K562 (cell line): ENCODE results near the gene PLCG2. TPM values are rescaled to one million over a fixed set of nuclear protein-coding genes. Genes with fewer than 3 reads are reported as not detected.
A peak's percentile ranks its signal among the peaks of the same experiment; 100 is the strongest.

Source experiments
- ATAC-seq: fragments of 200-7000 bp; cut with Tn5 transposase; 3 replicates; pipeline ENCODE4 v1.9.1; 2020; ENCODE audit warnings: moderate library complexity
- BruUV-seq: library from RNA; stranded (reverse); fragments of 400-500 nt; replicated peaks from 2 replicates; lab custom pipeline; 2021; lab: Mats Ljungman, UMichigan
- CTCF ChIA-PET: fragments of 300-600 bp; formaldehyde crosslinking; extraction: SDS; loops from one replicate; lab custom pipeline; 2021; ENCODE audit warnings: low intra/inter-chr PET ratio; lab: Yijun Ruan, JAX
- POLR2A ChIA-PET: fragments of 300-600, 350-650 bp; sonication (Branson Sonifier 250); formaldehyde crosslinking; extraction: SDS; loops from one replicate; lab custom pipeline; 2021; ENCODE audit warnings: antibody characterized with exemption, inconsistent platforms; lab: Yijun Ruan, JAX
- DNase-seq, 4 experiments: peaks; one replicate each; pipeline versions ENCODE4 v3.0.0 to v3.0.0-alpha.2; 2011 to 2018; ENCODE audit warnings: low spot score in 3 of 4, mixed read lengths in 3 of 4; ENCODE audit errors: extremely low read depth in 1 of 4
- FAIRE-seq: peaks from 2 replicates; lab custom pipeline; 2011; peaks lifted over from hg19 to GRCh38; lab: Jason Lieb, UNC
- H2AFZ ChIP-seq: 2 replicates; pipeline ENCODE4 v1.6.0; 2011; ENCODE audit warnings: low read depth, low read length, control low read depth, inconsistent platforms
- H3K27ac ChIP-seq: fragments of 200-600 bp; 3 replicates; pipeline ENCODE4 v1.8.0; 2011; ENCODE audit warnings: low read depth, mild to moderate bottlenecking, control low read depth, inconsistent platforms, low read length, moderate library complexity, mixed read lengths; ENCODE audit errors: extremely low read depth
- H3K27me3 ChIP-seq, 2 experiments: fragments of 300-600 bp in 1 of 2; 2 replicates in 1 of 2; 3 replicates in 1 of 2; pipeline versions ENCODE4 v1.6.0 to v1.8.0; 2011; ENCODE audit warnings: inconsistent platforms in 2 of 2, low read length in 2 of 2, mild to moderate bottlenecking in 1 of 2, mixed read lengths in 1 of 2, moderate library complexity in 1 of 2; ENCODE audit not compliant: control insufficient read depth in 2 of 2, insufficient read depth in 2 of 2
- H3K36me3 ChIP-seq: fragments of 300-600 bp; 3 replicates; pipeline ENCODE4 v1.8.0; 2011; ENCODE audit warnings: mild to moderate bottlenecking, low read length, inconsistent platforms; ENCODE audit not compliant: control insufficient read depth, insufficient read depth
- H3K4me1 ChIP-seq, 2 experiments: fragments of 200-600 bp in 1 of 2; replicated peaks in 1 of 2; 2 replicates in 1 of 2; 3 replicates in 1 of 2; pipeline versions ENCODE4 v1.5.1 to v1.8.0; 2011; ENCODE audit warnings: inconsistent platforms in 2 of 2, low read length in 2 of 2, mild to moderate bottlenecking in 1 of 2, mixed read lengths in 1 of 2, moderate library complexity in 1 of 2; ENCODE audit not compliant: control insufficient read depth in 2 of 2, insufficient read depth in 2 of 2
- H3K4me2 ChIP-seq: 2 replicates; pipeline ENCODE4 v1.6.1; 2011; ENCODE audit warnings: low read length, control low read depth, inconsistent platforms, mixed read lengths; ENCODE audit not compliant: insufficient read depth
- H3K4me3 ChIP-seq: fragments of 200-600 bp; sonication (generic), shearing (Covaris generic); 2 replicates; pipeline ENCODE4 v1.5.1; 2016; ENCODE audit warnings: control low read depth, inconsistent platforms
- H3K79me2 ChIP-seq: fragments of 200-600 bp; 3 replicates; pipeline ENCODE4 v1.8.0; 2011; ENCODE audit warnings: low read length, inconsistent platforms; ENCODE audit not compliant: control insufficient read depth, insufficient read depth
- H3K9ac ChIP-seq, 2 experiments: 2 replicates each; pipeline versions ENCODE4 v1.6.0 to v1.6.1; 2011; ENCODE audit warnings: low read depth in 2 of 2, low read length in 2 of 2, control low read depth in 1 of 2, inconsistent platforms in 1 of 2, mild to moderate bottlenecking in 1 of 2, mixed read lengths in 1 of 2; ENCODE audit not compliant: insufficient read depth in 1 of 2
- H3K9me1 ChIP-seq: one replicate; pipeline ENCODE4 v1.6.0; 2011; ENCODE audit warnings: inconsistent platforms, mild to moderate bottlenecking, low read length, moderate library complexity; ENCODE audit not compliant: control insufficient read depth, insufficient read depth
- H3K9me3 ChIP-seq: replicated peaks from 2 replicates; pipeline ENCODE4 v1.5.1; 2011; ENCODE audit warnings: low read depth, low read length, inconsistent platforms; ENCODE audit not compliant: control insufficient read depth, insufficient read depth
- H4K20me1 ChIP-seq: replicated peaks from 2 replicates; pipeline ENCODE4 v1.6.1; 2011; ENCODE audit warnings: low read length, inconsistent platforms, mixed read lengths; ENCODE audit not compliant: control insufficient read depth, insufficient read depth
- CXXC5 ChIP-seq: fragments of 250-450 bp; sonication (Bioruptor Pico); IDR thresholded peaks from 2 replicates; pipeline ENCODE4 v1.8.0; 2022; ENCODE audit warnings: inconsistent platforms, mild to moderate bottlenecking, moderate library complexity
- GABPA ChIP-seq: fragments of 200-800 bp; sonication (Bioruptor generic); conservative IDR thresholded peaks from 2 replicates; pipeline ENCODE4 v1.6.1; 2016; ENCODE audit warnings: low read depth, missing genetic modification characterization, missing compliant biosample characterization
- WGBS: fragments of 100-300 bp; shearing (Covaris generic); methylation state at CpG from one replicate; pipeline ENCODE4 v1.1.6; 2016; ENCODE audit warnings: low coverage, mixed read lengths; ENCODE audit not compliant: insufficient coverage; ENCODE audit errors: missing lambda C conversion rate; 5-methylcytosine and 5-hydroxymethylcytosine counted together
- in situ Hi-C: fragments of 300-500 bp; cut with MboI; formaldehyde crosslinking; loops from 4 replicates; pipeline ENCODE4 v1.15.0; 2018; ENCODE audit warnings: inconsistent platforms, mixed read lengths
- intact Hi-C: fragments of 100-400 bp; cut with micrococcal nuclease; formaldehyde crosslinking; loops from 2 replicates; pipeline ENCODE4 v1.14.2; 2022
- polyA plus RNA-seq, 8 experiments: library from polyadenylated mRNA; depleted of rRNA in 4 of 8; stranded (reverse) in 5 of 8; unstranded in 3 of 8; fragments of >200 nt; fragmentation: Nextera tagmentation in 2 of 8; fragmentation: Illumina TruSeq in 1 of 8; extraction: Ambion mirVana in 2 of 8; extraction: Trizol in 1 of 8; gene quantifications; 2 replicates each; pipeline versions ENCODE4 v1.2.1 to v1.2.3, GENCODE V29; 2011 to 2014; ENCODE audit warnings: inconsistent platforms in 1 of 8, missing spikeins in 1 of 8
- total RNA-seq, 7 experiments: library from RNA; depleted of rRNA in 6 of 7; stranded (reverse); fragments of >200 nt in 6 of 7; fragmentation: Illumina TruSeq in 2 of 7; extraction: Trizol in 2 of 7; gene quantifications; 2 replicates each; pipeline versions ENCODE4 v1.2.1 to v1.2.3, GENCODE V29; 2011 to 2021; ENCODE audit warnings: low replicate concordance in 1 of 7
- TF ChIP-seq, protein P1 (sequence below): fragments of 450-650 bp; IDR thresholded peaks from 2 replicates; pipeline ENCODE4 v1.6.1; 2016; ENCODE audit warnings: mild to moderate bottlenecking, moderate library complexity

The PLCG2 gene
- total and polyA plus RNA-seq, 9 of the 15 experiments (the other 6 are each of a cell fraction or from before 2014, with no cell fraction given): 0.94 to 7.1 (median 3.1) TPM

DNA sequence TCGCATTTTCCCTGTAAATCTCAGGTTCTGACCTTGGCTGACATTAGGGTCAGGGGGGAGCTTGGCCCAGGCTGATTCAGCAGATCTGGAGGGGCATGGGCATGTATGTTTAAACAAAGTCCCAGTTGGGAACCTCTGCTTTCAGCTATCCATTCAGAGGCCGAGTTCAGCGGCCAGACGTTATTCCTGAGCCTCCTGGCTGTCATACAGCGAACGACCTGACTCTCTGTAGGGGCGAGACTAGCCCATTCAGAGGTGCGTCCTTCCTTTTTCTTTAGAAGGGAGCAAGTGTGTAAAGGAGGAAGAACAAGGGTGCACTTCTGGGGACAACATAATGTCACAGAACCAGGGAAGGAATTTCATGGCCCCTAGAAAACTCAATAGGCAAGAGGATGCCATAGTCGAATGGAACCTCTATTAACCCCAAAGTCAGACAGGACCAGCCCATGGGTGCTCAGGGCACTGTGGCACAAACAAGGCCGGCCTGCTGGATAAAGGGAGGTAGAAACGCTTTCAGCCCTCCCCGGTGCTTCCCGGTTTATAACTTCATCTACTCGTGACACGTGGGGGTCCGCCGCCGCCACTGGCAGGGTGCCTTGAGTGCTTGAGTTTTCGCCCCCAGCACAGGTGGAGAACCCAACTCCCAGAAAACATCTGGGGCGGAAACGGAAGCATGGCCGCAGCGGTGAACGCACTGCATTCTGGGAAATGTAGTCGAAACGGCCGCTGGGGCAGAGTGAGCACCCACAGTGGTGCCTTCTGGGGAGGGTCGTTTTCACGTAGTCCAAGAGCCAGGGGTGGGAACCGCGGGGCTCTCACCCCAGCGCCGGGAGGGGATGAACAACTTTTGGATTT, 33.2 kb upstream of the PLCG2 start:
- in situ Hi-C loops (loop anchor here (25.0 kb wide), 2 partner anchors 734 to 1209 kb away; partner anchors contain the start of genes CENPN, CMC2 and DYNLRB2), intact Hi-C loops (no loop called here)
- POLR2A ChIA-PET: no interaction called here
- Histone ChIP-seq H3K9me3 (peaks cover 6% of the 10 kb centered on the region), H3K79me2 (no peaks in the 10 kb centered on the region), H3K27ac (peak overlapping the region; percentile 3; the same call in 2 of the 3 replicates), H4K20me1 (no peaks in the 10 kb centered on the region), H3K4me2 (peak overlapping the region; percentile 75), H3K9ac (peak overlapping the region in 1 of 2 experiments; percentile 6; a peak in 1 of 4 replicates), H3K4me1 (peaks cover 18 to 23% of the 10 kb centered on the region in 2 experiments), H3K36me3 (no peaks in the 10 kb centered on the region), H3K4me3 (peak overlapping the region; percentile 19), H3K27me3 (no peaks in the 10 kb centered on the region), H3K9me1 (no peaks in the 10 kb centered on the region), H2AFZ (peak overlapping the region; percentile 95)
- CTCF ChIA-PET: no interaction called here
- peak; percentile 91 for FAIRE-seq
- no TSS peak for BruUV-seq
- peak; percentile 92 for ATAC-seq
- WGBS: 20% methylated on average over 33 of the region's 33 CpGs
- peak; percentile 86 to 88 (median 87) for DNase-seq
- TF ChIP-seq GABPA (tag) (peak; percentile 98), CXXC5 (CRISPR knock-in tag) (peak; percentile 70)
- TF ChIP-seq, protein P1, sequence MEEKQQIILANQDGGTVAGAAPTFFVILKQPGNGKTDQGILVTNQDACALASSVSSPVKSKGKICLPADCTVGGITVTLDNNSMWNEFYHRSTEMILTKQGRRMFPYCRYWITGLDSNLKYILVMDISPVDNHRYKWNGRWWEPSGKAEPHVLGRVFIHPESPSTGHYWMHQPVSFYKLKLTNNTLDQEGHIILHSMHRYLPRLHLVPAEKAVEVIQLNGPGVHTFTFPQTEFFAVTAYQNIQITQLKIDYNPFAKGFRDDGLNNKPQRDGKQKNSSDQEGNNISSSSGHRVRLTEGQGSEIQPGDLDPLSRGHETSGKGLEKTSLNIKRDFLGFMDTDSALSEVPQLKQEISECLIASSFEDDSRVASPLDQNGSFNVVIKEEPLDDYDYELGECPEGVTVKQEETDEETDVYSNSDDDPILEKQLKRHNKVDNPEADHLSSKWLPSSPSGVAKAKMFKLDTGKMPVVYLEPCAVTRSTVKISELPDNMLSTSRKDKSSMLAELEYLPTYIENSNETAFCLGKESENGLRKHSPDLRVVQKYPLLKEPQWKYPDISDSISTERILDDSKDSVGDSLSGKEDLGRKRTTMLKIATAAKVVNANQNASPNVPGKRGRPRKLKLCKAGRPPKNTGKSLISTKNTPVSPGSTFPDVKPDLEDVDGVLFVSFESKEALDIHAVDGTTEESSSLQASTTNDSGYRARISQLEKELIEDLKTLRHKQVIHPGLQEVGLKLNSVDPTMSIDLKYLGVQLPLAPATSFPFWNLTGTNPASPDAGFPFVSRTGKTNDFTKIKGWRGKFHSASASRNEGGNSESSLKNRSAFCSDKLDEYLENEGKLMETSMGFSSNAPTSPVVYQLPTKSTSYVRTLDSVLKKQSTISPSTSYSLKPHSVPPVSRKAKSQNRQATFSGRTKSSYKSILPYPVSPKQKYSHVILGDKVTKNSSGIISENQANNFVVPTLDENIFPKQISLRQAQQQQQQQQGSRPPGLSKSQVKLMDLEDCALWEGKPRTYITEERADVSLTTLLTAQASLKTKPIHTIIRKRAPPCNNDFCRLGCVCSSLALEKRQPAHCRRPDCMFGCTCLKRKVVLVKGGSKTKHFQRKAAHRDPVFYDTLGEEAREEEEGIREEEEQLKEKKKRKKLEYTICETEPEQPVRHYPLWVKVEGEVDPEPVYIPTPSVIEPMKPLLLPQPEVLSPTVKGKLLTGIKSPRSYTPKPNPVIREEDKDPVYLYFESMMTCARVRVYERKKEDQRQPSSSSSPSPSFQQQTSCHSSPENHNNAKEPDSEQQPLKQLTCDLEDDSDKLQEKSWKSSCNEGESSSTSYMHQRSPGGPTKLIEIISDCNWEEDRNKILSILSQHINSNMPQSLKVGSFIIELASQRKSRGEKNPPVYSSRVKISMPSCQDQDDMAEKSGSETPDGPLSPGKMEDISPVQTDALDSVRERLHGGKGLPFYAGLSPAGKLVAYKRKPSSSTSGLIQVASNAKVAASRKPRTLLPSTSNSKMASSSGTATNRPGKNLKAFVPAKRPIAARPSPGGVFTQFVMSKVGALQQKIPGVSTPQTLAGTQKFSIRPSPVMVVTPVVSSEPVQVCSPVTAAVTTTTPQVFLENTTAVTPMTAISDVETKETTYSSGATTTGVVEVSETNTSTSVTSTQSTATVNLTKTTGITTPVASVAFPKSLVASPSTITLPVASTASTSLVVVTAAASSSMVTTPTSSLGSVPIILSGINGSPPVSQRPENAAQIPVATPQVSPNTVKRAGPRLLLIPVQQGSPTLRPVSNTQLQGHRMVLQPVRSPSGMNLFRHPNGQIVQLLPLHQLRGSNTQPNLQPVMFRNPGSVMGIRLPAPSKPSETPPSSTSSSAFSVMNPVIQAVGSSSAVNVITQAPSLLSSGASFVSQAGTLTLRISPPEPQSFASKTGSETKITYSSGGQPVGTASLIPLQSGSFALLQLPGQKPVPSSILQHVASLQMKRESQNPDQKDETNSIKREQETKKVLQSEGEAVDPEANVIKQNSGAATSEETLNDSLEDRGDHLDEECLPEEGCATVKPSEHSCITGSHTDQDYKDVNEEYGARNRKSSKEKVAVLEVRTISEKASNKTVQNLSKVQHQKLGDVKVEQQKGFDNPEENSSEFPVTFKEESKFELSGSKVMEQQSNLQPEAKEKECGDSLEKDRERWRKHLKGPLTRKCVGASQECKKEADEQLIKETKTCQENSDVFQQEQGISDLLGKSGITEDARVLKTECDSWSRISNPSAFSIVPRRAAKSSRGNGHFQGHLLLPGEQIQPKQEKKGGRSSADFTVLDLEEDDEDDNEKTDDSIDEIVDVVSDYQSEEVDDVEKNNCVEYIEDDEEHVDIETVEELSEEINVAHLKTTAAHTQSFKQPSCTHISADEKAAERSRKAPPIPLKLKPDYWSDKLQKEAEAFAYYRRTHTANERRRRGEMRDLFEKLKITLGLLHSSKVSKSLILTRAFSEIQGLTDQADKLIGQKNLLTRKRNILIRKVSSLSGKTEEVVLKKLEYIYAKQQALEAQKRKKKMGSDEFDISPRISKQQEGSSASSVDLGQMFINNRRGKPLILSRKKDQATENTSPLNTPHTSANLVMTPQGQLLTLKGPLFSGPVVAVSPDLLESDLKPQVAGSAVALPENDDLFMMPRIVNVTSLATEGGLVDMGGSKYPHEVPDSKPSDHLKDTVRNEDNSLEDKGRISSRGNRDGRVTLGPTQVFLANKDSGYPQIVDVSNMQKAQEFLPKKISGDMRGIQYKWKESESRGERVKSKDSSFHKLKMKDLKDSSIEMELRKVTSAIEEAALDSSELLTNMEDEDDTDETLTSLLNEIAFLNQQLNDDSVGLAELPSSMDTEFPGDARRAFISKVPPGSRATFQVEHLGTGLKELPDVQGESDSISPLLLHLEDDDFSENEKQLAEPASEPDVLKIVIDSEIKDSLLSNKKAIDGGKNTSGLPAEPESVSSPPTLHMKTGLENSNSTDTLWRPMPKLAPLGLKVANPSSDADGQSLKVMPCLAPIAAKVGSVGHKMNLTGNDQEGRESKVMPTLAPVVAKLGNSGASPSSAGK: peak; percentile 62; the same call in 1 of the 2 replicates
